GM23338 (cell line): Measurements from ENCODE around the gene CD53.

Experiments used
- EZH2 ChIP-seq: fragments of 200-600 bp; sonication (generic); IDR thresholded peaks from one replicate; pipeline ENCODE4 v1.8.0; 2017; ENCODE audit warnings: antibody characterized with exemption, mild to moderate bottlenecking, low read depth; ENCODE audit not compliant: unreplicated experiment
- POLR2AphosphoS5 ChIP-seq: IDR thresholded peaks from 2 replicates; pipeline ENCODE4 v1.6.1; 2016; ENCODE audit warnings: antibody characterized with exemption, low read depth
- REST ChIP-seq: IDR thresholded peaks from one replicate; pipeline ENCODE4 v1.6.1; 2018; ENCODE audit warnings: antibody characterized with exemption; ENCODE audit not compliant: unreplicated experiment
- TF ChIP-seq, protein P1 (sequence below), 2 experiments: fragments of 200-600 bp in 1 of 2; sonication (generic) in 1 of 2; conservative IDR thresholded peaks; 2 replicates each; pipeline versions ENCODE4 v1.5.1 to v1.6.1; 2016 to 2017; ENCODE audit warnings: antibody characterized with exemption in 2 of 2, low read depth in 2 of 2, mild to moderate bottlenecking in 2 of 2, moderate library complexity in 1 of 2

GRCh38 chr1:110859062-110859461 is 13.9 kb upstream of the CD53 start:
- TF ChIP-seq, protein P1, sequence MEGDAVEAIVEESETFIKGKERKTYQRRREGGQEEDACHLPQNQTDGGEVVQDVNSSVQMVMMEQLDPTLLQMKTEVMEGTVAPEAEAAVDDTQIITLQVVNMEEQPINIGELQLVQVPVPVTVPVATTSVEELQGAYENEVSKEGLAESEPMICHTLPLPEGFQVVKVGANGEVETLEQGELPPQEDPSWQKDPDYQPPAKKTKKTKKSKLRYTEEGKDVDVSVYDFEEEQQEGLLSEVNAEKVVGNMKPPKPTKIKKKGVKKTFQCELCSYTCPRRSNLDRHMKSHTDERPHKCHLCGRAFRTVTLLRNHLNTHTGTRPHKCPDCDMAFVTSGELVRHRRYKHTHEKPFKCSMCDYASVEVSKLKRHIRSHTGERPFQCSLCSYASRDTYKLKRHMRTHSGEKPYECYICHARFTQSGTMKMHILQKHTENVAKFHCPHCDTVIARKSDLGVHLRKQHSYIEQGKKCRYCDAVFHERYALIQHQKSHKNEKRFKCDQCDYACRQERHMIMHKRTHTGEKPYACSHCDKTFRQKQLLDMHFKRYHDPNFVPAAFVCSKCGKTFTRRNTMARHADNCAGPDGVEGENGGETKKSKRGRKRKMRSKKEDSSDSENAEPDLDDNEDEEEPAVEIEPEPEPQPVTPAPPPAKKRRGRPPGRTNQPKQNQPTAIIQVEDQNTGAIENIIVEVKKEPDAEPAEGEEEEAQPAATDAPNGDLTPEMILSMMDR (conservative IDR thresholded peaks at IDR 0.05; ENCODE audit: low read depth in 2 of 2), result no peak
- TF ChIP-seq EZH2, result no peak
- TF ChIP-seq REST, result no peak
- no peak for TF ChIP-seq POLR2AphosphoS5
